CD4-positive, alpha-beta T cell treated with Interleukin-15 for 1 hour (primary cell): ENCODE results near the gene LIN7A.

ENCODE experiments used
- DNase-seq: peaks from one replicate; pipeline ENCODE4 v3.0.0-alpha.2; 2020

LIN7A gene, protein sequence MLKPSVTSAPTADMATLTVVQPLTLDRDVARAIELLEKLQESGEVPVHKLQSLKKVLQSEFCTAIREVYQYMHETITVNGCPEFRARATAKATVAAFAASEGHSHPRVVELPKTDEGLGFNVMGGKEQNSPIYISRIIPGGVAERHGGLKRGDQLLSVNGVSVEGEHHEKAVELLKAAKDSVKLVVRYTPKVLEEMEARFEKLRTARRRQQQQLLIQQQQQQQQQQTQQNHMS

DNA sequence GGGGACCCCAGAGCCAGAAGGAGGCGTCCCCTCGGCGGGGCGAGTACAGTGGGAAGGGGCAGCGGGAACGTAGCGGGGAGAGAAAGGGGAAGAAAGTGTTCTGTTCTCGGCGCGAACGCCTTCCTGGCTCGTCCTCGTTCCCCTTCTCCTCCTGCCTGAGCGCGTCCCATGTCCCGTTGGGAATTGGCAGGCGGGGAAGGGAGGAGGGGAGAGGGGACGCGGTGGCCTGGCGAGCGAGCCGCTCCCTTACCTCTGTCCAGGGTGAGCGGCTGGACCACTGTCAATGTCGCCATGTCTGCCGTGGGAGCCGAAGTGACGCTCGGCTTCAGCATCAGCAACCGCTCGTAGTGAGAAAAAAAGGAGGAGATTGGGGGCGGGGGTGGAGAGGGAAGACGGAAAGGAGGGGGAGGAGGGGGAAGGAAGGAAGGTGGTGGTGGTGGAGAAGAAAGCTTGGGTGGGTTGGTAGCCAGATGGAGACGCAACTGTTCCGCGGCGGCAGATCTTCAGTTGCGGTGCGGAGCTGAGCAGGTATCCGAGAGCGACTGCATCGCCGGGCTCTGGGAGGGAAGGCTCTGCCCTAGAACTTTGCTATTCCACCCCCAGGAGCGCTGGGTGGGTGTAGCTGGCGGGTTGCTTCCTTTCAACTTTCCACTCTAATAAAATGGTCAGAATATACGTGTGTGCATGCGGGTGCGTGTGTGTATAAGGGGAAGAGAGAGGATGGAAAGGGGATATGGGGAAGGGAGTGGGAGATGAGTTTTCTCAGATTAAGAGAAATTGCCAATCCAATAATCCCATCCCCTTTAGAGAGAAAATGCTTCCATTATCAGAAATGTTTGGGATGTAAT lies at the start of gene LIN7A:
LIN7A (minus strand) TSS at position 544 of the 848 bp plus-strand sequence; CDS start at position 332, 212 bp downstream.
- peak; percentile 16 for DNase-seq

DNA sequence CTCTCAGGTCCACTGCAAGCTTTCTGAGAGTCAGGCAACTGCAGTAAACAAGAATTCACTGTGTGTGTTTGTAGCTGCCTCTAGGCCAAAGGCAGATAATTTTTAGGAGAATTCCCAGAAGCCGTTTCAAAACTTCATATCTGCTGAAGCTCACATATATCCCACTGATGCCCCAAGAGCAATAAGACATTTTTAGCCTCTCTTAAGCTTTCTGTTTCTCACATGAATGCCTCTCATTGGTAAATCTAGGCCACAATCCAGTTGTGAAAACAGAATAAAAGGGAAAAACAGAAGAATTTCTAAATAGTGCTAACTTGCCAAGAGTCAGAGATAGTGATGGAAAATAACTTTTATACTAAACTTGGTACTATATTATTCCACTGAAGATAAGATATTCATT lies 48.5 kb upstream of the LIN7A start:
- DNase-seq: no peak

DNA sequence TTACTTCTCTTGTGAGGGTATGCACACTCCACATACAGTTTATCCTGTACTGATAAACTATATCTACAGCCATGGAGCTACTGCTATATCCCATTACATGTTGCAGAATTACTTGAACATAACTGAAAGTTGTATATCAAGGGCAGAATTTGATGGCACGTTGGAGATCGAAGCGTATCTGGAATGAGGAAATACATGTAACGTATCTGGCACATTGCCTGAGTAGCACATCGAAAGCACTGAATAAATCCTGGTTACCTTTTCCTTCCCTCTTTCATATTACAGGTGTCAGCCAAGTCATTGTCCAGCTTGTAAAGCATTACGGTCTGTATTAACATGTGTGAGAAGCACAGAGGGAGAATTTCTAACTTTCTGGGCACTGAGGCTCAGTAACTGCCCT lies 42.1 kb upstream of the LIN7A start:
- no peak for DNase-seq

DNA sequence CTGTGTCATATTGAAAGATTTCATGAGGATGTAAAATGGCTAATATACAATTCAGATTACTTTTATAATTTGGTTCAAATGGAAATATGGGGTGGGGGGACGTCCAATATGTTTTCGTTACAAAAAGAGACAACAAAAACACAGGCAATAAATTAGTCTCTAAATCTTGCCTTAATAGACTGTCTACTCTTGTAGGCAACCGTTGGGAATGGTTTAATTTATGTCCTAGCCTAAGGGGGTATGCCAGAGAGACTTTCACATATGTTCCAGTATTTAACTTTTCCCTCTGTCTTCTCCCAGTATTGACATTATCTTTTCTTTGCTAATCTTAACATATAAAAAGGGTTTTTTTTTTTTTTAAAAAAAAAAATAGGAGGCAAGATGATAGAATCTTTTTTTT lies 41.5 kb upstream of the LIN7A start:
- no peak for DNase-seq

DNA sequence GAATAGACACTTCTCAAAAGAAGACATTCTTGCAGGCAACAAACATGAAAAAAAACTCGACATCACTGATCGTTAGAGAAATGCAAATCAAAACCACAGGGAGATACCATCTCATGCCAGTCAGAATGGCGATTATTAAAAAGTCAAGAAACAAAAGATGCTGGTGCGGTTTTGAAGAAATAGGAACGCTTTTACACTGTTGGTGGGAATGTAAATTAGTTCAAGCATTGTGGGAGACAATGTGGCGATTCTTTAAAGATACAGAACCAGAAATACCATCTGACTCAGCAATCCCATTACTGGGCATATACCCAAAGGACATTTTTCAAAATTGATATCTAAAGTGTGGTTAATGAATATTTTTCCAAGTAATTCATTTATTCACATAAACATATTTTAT lies 39.6 kb upstream of the LIN7A start:
- no peak for DNase-seq

DNA sequence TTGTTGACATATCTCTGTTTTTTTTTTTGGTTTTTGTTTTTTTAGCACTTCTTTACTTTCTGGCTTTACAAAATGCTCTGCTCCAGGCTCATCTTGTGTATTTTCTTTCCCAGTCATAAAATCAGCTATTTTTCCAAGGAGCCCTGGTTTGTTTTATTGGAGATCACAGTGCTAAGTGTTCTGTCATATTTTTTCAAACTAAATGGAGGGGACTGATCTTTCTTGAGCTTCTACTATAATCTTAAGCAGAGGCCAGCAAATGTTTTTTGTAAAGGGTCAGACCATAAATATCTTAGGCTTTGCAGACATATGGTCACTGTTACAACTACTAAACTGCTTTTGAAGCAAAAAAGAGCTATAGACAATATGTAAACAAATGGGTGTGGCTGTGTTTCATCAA lies 30.6 kb upstream of the LIN7A start:
- DNase-seq: no peak

DNA sequence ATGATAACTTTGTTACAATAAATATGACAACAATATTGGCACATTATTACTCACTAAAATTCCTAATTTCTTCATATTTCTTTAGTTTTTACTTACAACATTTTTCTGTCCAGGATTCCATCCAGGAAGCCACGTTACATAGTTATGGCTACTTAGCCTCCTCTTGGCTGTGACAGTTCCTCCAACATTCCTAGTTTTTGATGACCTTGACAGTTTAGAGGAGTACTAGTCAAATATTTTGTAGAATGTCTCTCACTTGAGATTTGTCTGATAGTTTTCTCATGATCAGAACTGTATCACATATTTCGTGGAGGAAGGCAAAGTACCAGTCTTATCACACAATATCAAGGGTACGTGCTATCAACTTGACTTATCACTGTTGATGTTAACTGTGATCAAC lies 29.8 kb upstream of the LIN7A start:
- no peak for DNase-seq

DNA sequence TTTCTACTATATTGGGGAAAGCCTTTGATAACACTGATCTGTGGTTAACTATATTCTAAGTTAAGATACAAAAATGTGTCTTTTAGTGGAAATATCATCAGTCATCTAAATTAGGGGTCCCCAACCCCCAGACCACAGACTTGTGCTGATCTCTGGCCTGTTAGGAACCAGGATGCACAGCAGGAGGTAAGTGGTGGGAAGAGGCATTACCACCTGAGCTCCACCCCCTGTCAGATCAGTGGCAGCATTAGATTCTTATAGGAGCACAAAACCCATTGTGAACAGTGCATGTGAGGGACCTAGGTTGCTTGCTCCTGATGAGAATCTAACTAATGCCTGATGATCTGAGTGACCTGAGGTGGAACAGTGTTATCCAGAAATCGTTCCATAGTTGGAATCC lies 28.3 kb upstream of the LIN7A start:
- DNase-seq: no peak

DNA sequence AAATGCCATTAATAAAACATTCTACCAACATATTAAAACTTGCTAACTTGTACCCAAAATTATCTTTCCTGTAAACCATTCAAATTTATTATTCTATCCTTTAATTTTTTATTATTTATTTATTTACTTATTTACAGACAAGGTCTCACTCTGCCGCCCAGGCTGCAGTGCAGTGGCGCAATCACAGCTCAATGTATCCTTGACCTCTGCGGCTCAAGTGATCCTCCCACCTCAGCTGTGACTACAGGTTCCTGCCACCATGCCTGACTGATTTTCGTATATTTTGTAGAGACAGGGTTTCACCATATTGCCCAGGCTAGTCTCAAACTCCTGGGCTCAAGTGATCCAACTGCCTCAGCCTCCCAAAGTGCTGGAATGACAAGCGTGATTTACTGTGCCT lies 20.4 kb upstream of the LIN7A start:
- DNase-seq: no peak

DNA sequence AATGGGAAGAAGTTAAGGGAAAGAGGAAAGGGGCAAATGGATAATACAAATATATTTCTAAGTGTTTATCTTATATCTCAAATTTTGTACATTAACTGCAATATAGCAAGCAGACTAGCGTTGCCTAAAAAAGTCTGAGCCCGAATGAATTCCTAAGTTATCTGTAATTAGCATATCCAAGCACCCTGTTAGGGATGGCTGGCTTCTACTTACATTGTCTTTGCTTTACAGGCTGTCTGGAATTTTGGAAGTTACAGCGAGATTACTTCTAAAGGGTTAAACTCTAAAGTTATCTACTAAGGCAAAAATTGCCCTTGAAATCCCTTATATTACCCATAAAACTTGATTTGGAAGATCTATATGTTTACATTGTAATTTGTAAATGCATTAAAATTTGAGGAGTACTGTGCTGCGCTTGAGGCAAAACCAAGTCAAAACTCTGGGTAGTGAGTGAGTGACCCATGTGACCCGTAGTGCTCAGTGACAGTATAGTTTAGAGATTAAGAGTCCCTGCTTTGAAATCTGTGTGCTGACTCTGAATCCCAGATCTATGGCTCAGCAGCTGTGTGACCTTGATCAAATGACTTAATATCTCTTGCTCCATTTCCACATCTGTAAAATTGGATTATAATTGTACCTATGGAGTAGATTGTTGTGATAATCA lies 17.3 kb upstream of the LIN7A start:
- DNase-seq: no peak

DNA sequence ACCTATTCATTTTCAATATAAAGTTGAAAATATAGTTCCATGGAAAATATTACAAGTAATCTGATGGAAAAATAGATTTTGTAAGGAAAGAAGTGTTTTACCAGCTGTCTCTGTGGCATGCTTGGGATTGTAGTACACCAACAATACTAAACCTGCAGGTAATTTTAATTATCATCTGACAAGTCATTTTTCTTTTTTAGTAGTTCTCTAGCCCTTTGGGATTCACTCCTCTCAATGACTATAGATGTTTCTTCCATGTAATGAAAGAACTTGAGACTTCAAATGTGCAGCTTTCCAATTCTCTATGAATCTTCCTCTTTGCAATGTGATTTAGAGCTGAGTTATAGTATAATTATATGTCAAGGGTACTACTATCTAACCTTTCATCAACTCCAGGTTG lies 14.7 kb upstream of the LIN7A start:
- DNase-seq: no peak

DNA sequence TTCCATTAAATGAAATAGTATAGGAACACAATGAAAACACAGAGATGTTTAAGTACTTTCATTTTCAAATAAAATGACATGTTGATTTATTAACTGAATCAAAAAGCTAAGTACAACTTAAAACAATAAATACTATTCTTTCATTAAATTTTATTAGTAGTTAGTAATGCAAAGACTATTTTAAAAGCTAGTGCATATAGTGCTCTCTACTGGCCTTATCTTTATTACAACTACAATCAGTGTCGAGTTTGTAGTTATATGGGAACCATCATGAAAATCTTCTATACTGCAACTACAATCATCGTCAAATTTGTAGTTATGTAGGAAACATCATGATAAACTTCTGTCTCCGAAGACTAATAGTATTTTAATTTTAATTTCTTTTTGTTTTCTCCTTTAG lies 8.9 kb upstream of the LIN7A start:
- DNase-seq: no peak

DNA sequence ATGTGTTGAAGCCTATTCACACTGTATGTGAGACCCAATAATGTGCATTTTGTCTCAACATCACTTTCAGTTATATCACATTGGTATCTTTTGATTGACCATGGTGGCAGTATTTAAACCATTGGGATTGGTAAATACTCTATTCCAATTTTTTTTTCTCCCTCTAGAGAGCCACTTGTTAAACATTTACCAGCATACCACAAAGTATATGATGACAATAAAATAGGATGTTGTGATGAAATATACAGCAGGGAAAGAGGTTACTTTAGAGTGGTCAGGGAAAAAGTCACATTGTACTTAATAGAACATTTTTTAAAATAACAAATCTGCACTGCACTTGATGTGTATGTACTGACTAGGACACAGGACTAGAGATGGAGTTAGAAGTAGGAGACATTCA lies 5.6 kb upstream of the LIN7A start:
- no peak for DNase-seq

DNA sequence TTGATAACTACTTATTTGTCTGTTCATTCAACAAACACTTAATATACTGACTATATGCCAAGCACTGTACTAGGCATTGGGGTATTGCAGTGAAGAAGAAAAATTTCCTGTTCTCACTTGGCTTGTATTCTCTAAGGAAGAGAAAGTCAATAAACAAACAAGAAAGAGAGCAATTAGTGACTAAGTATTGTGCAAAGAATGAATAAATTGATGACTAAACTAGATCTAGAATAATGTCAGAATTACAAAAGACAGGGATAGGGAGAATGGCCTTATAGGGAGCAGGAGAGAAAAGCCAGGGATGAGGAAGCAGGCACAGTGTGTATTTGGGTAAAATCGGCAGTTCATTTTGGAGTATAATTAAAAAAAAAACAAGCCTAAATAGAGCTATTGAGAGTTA lies 4.2 kb upstream of the LIN7A start:
- DNase-seq: no peak

DNA sequence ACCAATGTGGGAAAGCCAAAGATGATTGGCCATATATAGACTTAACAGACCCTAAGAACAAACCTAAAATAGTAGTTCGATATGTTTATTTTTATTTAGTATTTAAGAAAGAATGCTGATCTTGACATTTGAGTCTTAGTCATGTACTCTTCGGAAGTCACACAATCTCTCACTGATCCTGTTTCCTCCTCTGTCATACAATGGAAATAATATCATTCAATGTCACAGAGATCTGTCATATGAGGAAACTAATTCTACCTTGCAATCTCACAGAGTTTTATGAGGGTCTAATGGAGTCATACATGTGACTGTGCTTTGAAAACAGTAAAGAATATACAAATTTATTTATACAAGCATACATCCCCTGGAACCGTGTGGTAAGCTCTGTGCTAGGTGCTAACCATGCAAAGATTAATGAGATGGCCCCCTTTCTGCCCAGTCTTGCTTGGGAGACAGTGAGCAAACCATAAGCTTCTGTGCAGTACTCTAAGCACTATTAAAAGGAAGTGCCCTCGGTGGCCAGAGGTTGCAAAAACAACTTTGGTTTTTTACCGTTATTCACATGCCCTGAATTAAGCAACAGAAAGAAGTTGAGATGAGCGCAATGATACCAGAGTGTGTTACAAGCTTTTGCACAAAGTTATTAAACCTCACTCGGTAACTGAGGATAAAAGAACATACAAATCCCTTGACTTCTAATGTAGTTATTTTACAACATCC lies 1.7 kb upstream of the LIN7A start:
- DNase-seq: peak; percentile 17

DNA sequence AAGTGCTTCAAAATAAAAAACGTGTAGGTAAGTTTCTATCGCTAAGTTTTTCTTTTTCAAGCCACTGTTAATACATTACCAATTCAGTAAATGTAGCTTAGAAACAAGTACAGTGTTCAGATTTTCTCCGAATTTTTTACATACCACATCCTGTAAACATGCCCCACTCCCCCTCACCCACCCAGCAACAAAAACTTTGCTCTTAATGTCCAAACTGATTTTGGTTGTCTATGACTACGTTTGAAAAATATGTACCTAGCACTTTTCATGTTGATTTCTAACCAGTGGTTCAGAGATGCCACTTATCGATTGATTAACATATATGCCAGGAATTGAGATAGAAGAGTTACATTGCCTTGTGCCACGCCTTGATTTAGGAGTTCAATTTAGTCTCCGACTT lies 663 bp upstream of the LIN7A start:
- no peak for DNase-seq

DNA sequence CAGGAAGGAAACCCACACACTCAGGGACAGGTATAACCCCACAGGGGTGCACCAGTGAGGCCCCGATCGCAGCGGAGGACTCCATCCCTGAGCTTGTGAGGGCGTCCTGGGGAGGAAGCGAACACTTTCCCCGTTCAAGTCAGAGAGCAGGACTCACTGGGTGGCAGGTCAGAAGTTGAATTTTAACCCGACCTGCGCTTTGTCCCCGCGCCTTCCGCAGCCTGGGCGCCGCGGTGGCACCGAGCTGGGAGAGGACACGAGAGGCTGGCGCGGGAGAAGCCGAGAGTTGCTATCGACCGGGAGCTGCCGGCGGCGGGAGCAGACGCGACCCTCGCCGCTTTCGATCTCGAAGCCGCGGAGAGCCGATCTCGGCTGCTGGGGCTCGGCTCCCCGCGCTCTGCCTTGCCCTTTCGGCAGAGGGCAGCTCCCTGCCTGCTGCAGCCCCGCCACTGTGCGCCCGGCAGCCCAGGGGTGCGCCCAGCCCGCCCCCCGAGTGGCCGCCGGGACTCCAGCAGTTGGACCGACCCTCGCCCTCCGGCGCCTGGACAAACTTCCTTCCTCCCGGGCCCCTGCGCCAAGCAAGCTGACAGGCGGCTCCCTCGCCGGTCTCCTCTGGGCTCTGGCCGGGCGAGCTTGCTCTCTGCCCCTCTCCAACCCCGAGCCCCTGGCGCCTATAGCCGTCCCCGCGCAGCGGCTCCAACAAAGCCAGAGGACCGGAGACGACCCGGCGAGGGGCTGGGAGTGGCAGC lies 918 bp downstream of the LIN7A start:
- no peak for DNase-seq

DNA sequence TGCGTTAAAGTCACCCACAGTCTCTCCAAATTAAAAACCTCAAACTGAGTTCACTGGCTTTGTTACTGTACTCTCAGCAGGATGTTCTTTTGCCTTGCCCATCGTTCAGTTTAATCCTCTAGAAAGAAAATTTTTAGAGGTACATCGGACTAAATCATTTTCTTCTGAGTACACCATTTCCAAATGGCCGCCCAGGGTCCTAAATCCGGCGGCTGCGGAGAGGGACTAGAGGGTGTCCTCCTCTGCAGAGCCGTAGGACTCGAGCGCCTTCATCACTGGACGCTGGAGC lies 1.4 kb downstream of the LIN7A start:
- DNase-seq: no peak

DNA sequence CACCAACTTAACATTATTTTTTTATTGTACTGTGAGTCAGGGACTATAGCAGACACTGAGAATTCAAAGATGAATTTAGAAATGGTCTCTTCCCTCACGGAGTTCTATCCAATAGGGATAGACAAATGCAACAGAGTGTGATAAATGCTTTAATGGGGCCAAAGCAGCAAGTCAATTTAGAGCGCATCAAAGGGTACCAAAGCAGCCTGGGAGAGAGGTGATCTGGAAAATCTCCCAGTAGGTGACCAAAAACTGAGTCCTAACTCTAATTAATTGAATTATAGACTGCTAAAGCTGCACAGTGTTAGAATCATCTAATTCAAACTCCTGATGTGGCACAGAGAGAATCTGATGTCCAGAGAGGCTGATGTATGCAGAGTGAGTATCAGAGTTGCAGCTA lies 2.6 kb downstream of the LIN7A start:
- no peak for DNase-seq

DNA sequence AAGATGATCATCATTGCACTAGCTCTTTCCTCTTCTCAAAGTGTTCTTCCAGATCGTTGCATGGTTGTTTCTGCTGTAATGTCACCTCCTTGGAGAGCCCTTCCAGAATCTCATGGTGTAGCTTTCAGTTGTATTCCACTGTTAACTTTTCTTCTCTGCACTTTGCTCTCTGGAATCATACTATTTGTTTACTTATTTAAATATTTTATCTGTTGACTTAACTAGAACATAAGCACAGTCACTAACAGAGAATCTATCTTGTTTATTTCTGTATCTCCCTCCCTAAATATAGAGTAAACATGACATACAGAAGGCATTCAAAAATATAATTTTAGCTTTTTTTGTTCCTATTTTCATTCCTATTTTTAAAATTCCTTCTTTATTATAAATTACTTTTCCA lies 11.8 kb downstream of the LIN7A start:
- DNase-seq: no peak

DNA sequence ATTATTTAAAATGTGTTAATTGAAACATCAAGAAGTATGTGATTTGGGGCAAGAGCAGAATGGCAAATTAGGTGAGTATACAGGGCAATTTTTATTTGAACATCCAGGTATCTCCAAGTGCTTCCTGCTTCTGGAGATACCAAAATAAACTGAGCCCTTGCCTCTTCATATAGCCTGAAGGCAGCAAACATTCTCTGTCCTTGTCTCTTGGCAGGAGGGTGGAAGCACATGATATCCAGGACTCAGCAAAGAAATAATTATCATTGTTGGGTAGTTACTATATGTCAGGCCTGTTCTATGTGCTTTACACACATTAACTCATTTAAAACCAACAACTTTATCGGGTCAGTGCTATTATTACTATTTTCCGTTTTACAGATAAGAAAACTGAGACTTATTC lies 12.5 kb downstream of the LIN7A start:
- DNase-seq: no peak

DNA sequence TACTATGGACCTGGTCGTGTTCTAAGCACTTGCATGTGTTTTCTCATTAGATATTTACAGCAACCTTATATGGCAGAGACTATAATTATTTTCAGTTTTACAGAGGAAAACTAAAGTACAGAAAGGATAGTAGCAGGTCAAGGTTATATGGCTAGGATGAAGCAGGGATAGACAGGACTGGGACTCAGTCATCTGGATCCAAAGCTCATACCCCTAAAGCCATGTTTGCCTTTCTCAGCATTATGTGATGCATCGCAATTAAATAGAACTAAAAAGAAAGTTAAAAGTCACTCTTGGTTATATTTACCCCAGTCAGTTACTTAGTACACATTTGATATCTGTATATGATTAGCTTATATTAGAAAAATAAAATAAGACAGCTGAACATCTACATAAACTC lies 13.3 kb downstream of the LIN7A start:
- DNase-seq: no peak

DNA sequence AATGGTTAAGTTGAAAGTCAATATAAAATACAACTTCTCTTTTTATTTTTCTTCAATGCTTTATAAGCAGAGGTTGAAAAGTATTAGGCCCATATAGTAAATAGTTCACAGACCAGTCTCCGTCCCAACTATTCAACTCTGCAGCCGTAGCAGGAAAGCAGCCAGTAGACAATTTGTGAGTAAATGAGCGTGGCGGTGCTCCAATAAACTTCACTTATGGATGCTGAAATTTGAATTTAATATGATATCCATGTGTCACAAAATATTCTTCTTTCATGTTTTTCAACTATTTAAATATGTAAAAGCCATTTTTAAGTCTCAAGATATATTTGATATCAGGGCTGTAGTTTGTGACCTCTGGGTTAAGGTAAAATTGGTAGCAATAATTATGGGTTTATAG lies 17.7 kb downstream of the LIN7A start:
- no peak for DNase-seq
